Brain pericyte (primary cell): ENCODE data around the gene TMEM222.

Experiments used
- DNase-seq: peaks from one replicate; pipeline ENCODE4 v3.0.0-alpha.2; 2012; ENCODE audit warnings: low read depth, low spot score

The TMEM222 gene

DNA sequence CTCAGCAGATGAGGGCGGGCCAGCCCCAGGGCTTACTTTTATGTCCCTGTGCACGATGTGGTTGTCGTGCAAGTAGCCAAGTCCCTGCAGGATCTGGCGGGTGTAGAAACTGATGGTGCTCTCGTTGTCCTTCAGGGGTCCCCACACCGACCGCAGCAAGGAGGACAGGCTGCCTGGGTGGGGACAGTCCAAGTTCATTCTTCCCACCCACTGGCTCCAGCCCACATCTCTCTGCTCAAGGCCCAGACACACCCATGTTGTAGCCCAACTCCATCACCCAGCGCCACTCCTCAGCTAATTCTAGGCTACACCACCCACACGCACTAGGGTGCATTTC, 37.8 kb downstream of the TMEM222 start:
- DNase-seq, result no peak

DNA sequence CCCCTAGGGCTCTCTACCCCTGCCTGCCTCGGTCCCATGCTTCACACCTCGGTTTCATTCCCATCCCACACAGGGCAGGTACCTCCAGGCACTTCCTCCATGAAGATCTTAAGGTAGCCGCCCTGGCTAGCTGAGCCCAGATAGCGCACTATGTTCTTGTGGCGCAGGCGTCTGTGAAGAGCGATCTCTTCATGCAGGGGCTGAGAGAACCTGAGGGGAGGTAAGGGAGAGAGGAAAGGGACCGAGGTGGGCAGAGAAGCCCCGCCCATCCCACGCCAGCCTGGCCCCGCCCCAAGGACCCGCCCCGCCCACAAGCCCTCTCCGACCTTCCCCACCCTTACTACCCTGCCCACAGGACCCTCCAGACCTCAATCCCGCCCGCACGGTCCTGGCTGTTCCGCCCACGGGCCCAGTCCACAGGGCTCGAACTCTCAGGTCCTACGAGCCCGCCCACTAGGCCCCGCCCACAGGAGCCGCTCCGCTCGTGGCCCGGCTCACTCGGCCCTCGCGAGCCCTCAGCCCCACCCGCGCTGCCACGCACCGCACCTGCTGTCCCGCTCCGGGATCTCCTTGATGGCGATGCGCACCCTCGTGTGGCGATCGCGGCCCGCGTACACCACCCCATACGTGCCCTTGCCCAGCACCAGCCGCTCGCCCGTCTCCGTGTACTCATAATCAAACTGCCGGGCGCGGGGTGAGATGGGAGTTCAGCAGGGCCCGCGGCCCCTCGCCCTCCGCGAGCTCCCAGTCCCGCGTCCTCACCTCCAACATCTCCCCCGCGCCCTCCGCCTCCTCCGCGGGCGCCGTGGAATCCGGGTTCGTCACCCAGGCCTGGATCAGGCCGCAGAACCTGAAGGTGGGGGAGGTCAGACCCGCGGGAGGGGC, 38.4 kb downstream of the TMEM222 start:
- DNase-seq, result no peak

DNA sequence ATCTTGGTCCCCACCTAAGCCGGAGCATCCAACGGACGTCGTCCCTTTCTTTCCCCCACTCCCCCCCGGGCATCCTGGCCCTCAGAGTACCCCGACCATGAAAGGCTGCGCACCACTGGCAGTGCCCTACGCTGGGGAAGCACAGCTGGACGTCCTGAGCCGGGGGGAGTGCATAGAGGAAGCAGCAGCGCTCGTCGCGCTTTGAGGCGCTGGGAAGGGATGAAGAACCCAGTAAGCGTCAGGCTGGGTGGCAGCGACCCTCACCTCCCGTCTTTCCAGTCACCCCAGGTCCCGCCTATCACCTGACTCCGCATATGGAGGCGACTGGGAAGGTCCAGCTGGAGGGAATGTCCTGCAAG, 39.1 kb downstream of the TMEM222 start:
- DNase-seq, result no peak

- no peak for DNase-seq
Observed at GRCh38 chr1:27361553-27361952, 39.6 kb downstream of the TMEM222 start.

GRCh38 chr1:27363766-27364695, 42.1 kb downstream of the TMEM222 start:
- no peak for DNase-seq

- no peak for DNase-seq
Observed at GRCh38 chr1:27364696-27365371, 42.9 kb downstream of the TMEM222 start.

DNA sequence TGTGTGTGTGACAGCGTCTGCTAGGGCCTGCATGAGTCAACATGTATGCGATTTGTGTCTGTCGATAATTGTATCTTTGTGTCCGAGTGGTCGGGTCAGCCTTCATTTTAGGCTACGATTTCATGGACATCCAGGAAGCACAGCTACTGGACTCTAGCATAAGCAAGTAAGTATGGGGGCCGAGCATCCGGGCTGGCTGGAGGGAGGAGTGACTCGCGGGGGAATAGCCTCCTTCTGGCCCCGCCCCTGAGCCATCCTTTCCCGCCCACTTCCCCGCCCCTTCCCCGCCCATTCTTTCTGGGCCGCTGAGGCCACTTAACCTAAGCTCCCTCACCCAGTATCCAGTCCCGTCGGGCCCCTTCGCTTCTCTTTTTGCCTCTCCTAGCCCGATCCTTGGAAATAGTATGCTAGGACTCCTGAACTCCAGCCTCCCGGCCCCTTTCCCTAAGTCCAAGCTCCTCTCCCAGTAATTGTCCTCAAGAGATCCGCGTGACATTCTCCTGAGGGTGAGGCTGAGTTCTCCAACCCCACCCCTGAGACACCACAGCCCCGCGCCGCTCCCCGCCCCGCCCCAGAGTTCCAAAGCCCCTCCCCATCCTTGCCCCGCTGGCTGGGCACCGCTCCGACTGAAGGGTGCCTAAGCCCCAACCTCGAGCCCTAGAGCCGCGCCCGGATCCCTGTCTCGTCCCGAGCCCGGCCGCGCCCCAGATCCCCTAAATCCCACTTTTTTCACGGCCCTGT, 43.6 kb downstream of the TMEM222 start:
- peak; percentile 61 for DNase-seq

DNA sequence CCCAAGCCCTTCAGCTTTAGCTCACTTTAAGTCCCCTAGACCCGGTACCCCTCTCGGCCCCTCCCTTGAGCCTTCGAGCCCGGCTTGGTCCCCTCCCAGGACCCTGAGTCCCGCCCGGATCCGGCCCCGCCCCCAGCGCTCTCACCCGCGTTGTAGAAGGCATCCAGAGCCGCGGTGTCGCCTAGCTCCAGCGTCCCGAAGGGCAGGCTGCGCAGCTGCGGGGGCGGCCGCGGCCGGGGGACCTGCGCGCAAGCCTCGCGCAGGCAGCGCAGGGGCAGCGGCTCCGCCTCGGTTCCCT, 44.1 kb downstream of the TMEM222 start:
- DNase-seq, result no peak

- no peak for DNase-seq
Observed at GRCh38 chr1:27366411-27367159, 44.6 kb downstream of the TMEM222 start, which contains the start of gene MAP3K6. Gene MAP3K6, minus strand, starts transcription at chr1:27366961. Its CDS starts 364 bp downstream, at chr1:27366597.

DNA sequence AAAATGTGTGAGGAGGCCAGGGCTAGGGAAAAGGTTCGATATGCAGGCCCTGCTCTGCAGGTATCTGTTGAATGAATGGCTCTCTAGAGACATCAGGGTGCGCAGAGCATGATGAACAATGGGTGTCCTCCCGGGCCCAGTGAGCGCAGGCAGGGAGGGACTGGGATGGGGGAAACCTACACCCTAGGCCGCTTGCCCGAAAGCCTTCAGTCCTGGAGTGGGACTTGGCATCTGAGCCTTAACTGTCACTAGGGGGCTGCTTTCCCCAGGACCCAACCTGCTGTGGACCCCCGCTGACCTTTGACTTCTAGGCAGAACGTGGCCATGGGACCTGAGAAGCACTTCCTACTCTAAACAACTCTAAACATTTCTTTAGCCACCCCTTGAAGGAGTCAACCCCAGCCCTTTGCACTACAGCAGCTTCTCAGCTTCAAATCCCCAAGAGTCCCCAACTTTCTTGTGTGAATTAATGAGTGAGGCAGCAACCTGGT, 45.2 kb downstream of the TMEM222 start:
- DNase-seq, result no peak

GRCh38 chr1:27368869-27369582, 47.1 kb downstream of the TMEM222 start:
- no peak for DNase-seq

- DNase-seq, result no peak
Observed at GRCh38 chr1:27372022-27372807, 50.3 kb downstream of the TMEM222 start.

DNA sequence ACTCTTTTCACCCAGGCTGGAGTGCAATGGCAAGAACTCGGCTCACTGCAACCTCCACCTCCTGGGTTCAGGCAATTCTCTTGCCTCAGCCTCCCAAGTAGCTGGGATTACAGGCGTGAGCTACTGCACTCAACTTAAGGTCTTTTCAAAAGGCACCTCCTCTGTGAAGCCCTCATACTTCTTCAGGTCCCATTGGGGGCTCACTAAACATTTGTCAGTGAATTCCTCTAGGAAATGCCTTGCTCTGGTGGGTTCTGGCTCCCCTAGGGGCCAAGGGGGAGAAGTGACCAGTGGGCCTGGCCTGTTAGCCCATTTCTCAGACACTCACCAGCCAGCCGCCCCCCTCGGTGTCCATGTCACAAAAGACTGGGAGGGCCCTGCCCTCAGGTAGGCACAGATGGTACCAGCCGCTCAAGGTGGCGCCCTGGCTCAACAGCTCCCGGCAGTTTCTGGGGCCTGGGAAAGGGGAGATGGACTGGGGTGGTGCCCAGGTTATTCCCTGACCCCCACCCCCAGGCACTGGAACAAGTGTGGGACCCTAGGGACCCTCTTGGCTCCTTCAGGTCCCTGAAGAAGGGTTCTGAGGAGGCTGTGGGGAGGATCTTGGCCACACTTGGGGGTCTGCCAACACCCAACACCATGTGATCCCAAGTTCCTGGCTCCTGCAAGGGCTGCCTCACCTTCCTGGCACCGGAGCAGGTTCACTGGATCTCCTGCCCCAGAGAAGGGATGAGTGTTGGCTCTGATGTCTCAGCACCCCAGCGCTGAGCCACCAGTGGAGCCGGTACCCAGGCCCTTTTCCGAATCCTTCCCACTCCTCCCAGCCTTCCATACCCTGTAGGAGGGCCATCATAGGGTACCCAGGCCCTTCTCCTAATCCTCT, 51.1 kb downstream of the TMEM222 start:
- no peak for DNase-seq

- no peak for DNase-seq
Observed at GRCh38 chr1:27374362-27375086, 52.6 kb downstream of the TMEM222 start, which contains the start of gene FCN3. Gene FCN3, minus strand, starts transcription at chr1:27374824. Its CDS starts 6 bp downstream, at chr1:27374818.

DNA sequence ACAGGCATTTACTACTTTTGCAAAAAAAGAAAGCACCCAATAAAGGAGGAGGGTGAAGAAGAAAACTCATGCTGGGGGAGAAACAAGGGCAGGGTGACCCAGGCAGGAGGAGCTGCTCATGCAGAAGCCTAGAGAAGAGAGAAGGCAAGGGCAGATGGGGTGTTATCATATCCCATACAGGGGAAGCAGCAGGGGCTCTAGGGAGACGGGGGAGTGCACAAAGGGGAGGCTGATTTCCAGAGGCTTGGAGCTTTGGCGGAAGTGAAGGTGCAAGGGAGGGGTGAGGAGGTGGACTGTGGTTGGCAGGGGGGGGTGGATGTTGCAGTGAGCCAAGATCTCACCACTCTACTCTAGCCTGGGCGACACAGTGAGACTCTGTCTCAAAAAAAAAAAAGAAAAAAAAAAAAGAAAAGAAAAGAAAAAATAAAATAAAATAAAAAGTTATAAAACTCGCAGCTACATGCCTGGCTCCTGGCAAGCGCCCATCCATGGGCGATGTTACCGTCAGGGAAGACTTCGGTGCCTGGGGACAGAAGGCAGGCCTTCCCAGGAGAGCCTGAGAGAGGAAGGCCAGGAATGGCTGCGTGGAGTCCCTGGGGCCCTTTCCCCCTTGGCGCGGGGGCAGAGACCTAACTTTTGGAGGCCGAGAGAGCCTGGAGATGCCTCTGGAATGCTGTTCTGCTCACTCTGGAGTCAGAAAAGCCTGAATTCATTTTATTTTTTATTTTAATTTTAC, 56.0 kb downstream of the TMEM222 start:
- no peak for DNase-seq

GRCh38 chr1:27379564-27380122, 57.7 kb downstream of the TMEM222 start:
- DNase-seq, result no peak
